Nephron progenitor cell (in vitro differentiated cells): ENCODE data around the gene BPHL.
"Not testable (repeated sequence)": the region's sequence is repeated elsewhere in the genome, so short reads cannot be mapped to it uniquely, and the experiment has no call there.

Experiments
- DNase-seq: peaks from one replicate; pipeline ENCODE4 v3.0.0; 2021
- H3K27ac Mint-ChIP-seq: 2 replicates; pipeline ENCODE4 v1.8.0; 2021; ENCODE audit warnings: mild to moderate bottlenecking, moderate library complexity, mixed read lengths
- H3K27me3 Mint-ChIP-seq: 2 replicates; pipeline ENCODE4 v1.8.0; 2021; ENCODE audit warnings: mild to moderate bottlenecking, low read depth, mixed read lengths; ENCODE audit not compliant: poor library complexity
- H3K36me3 Mint-ChIP-seq: 2 replicates; pipeline ENCODE4 v1.8.0; 2021; ENCODE audit warnings: low read depth, mixed read lengths
- H3K4me1 Mint-ChIP-seq: 2 replicates; pipeline ENCODE4 v1.8.0; 2021; ENCODE audit warnings: mixed read lengths
- H3K4me3 Mint-ChIP-seq: 2 replicates; pipeline ENCODE4 v1.8.0; 2021; ENCODE audit warnings: mild to moderate bottlenecking, moderate library complexity, mixed read lengths
- H3K9me3 Mint-ChIP-seq: 2 replicates; pipeline ENCODE4 v1.8.0; 2021; ENCODE audit warnings: mild to moderate bottlenecking, moderate library complexity, mixed read lengths
- CTCF ChIP-seq: fragments of 200-600 bp; sonication (generic); IDR thresholded peaks from 2 replicates; pipeline ENCODE4 v1.5.0; 2021; ENCODE audit warnings: antibody characterized with exemption

The BPHL gene

DNA sequence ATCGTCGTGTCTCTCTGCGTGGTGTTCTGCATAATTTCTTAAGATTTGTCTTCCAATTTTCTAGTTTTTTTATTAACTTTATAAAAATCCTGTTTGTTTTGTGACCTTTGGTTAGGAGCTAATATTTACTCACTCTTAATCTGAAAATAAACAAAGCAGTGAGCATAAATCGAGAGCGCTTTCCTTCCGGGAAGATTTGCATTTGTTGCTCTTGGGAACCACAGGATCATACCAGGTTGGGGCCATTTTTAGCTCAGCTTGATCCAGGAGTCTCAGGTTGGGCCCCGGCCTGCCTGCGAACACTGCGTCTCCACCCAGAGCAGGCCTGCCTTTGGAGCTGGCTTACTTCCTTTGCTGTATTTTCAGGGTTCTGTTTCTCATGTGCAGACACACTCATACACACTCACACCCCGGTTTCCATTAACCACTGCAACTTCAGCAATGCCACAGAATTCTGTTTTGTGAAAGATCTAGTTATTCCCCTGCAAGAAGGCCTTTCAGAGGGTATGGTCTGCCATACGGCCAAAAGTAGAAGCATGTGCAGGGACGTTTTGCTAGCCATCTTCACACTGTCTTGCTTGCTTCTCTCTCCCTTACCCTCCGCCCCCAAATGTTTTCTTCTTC, 17.3 kb downstream of the BPHL start:
- no peaks in the 10 kb centered on the region for H3K9me3 Mint-ChIP-seq
- H3K27me3 Mint-ChIP-seq, result no peaks in the 10 kb centered on the region
- peaks cover 93% of the 10 kb centered on the region for H3K36me3 Mint-ChIP-seq
- peaks cover 26% of the 10 kb centered on the region for H3K4me1 Mint-ChIP-seq
- no peak for DNase-seq
- H3K27ac Mint-ChIP-seq, result peak overlapping the region; percentile 27
- H3K4me3 Mint-ChIP-seq, result no peak overlapping the region
- TF ChIP-seq CTCF, result no peak

DNA sequence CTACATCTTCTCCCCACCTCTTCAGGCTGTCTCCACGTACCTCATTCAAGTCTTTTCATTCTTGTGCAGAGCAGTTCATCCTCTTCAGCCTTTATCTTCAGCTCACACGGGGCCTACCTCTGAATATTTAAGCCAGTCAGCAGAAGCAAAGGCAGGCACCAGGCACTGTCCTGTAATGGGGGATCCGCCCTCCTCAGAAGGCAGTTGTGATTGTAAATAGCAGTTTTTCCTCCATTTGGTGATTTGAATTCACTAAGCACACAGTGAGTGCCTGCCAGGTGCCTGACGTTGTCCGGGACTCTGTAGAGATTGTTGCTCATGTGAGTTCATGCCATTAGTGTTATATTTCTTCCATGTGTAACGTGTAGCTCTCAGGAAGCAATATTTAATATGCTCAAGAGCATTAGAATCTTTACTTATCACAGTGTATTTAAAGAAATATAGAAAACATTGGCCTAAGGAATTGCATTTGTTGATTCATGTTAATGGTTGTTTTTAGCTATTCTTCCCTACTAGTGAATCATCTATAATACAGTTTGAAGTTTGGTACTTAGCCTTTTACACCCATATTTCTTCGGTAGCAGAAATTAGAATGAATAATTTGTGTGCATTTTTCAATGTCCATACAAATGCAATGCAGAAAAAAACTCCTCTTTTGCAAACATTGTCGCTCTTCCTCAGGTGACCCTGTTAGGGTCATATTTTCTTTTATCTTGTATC, 17.9 kb downstream of the BPHL start:
- H3K4me3 Mint-ChIP-seq, result no peak overlapping the region
- no peak for DNase-seq
- no peak for TF ChIP-seq CTCF
- H3K27ac Mint-ChIP-seq, result peak overlapping the region; percentile 73
- no peaks in the 10 kb centered on the region for H3K9me3 Mint-ChIP-seq
- peaks cover 92% of the 10 kb centered on the region for H3K36me3 Mint-ChIP-seq
- H3K27me3 Mint-ChIP-seq, result no peaks in the 10 kb centered on the region
- H3K4me1 Mint-ChIP-seq, result peaks cover 26% of the 10 kb centered on the region

- no peaks in the 10 kb centered on the region for H3K27me3 Mint-ChIP-seq
- H3K4me1 Mint-ChIP-seq, result peaks cover 26% of the 10 kb centered on the region
- H3K36me3 Mint-ChIP-seq, result peaks cover 84% of the 10 kb centered on the region
- peak overlapping the region; percentile 73 for H3K27ac Mint-ChIP-seq
- TF ChIP-seq CTCF, result no peak
- no peaks in the 10 kb centered on the region for H3K9me3 Mint-ChIP-seq
- DNase-seq, result no peak
- no peak overlapping the region for H3K4me3 Mint-ChIP-seq
Observed at GRCh38 chr6:3137057-3137777, 18.7 kb downstream of the BPHL start.

GRCh38 chr6:3137873-3138272, 19.4 kb downstream of the BPHL start:
- Mint-ChIP-seq H3K4me1 (peaks cover 25% of the 10 kb centered on the region), H3K36me3 (peaks cover 81% of the 10 kb centered on the region)
- not testable (repeated sequence) for H3K27me3 Mint-ChIP-seq, H3K4me3 Mint-ChIP-seq, DNase-seq, H3K9me3 Mint-ChIP-seq, H3K27ac Mint-ChIP-seq

GRCh38 chr6:3138341-3138740, 19.8 kb downstream of the BPHL start:
- H3K4me1 Mint-ChIP-seq, result peaks cover 20% of the 10 kb centered on the region
- no peaks in the 10 kb centered on the region for H3K9me3 Mint-ChIP-seq
- H3K4me3 Mint-ChIP-seq, result no peak overlapping the region
- peaks cover 81% of the 10 kb centered on the region for H3K36me3 Mint-ChIP-seq
- H3K27ac Mint-ChIP-seq, result no peak overlapping the region
- no peak for DNase-seq
- TF ChIP-seq CTCF, result no peak
- no peaks in the 10 kb centered on the region for H3K27me3 Mint-ChIP-seq

- no peaks in the 10 kb centered on the region for H3K9me3 Mint-ChIP-seq
- DNase-seq, result no peak
- no peak for TF ChIP-seq CTCF
- no peak overlapping the region for H3K4me3 Mint-ChIP-seq
- peaks cover 13% of the 10 kb centered on the region for H3K4me1 Mint-ChIP-seq
- peaks cover 81% of the 10 kb centered on the region for H3K36me3 Mint-ChIP-seq
- H3K27me3 Mint-ChIP-seq, result no peaks in the 10 kb centered on the region
- peak overlapping the region; percentile 78 for H3K27ac Mint-ChIP-seq
Observed at GRCh38 chr6:3139090-3139903, 20.8 kb downstream of the BPHL start.
